Measurements from ENCODE around the gene SUSD1.

- no peak for TF ChIP-seq EZH2phosphoT487 (IDR thresholded peaks at IDR 0.05; ENCODE audit: insufficient read depth, low read depth)
- TF ChIP-seq EZH2 (IDR thresholded peaks at IDR 0.05; ENCODE audit: insufficient read depth, poor library complexity, severe bottlenecking), result no peak
Measured at GRCh38 chr9:111991179-111991578, 183.9 kb downstream of the SUSD1 start.
